ENCODE data around the gene GALNT18.

DNA sequence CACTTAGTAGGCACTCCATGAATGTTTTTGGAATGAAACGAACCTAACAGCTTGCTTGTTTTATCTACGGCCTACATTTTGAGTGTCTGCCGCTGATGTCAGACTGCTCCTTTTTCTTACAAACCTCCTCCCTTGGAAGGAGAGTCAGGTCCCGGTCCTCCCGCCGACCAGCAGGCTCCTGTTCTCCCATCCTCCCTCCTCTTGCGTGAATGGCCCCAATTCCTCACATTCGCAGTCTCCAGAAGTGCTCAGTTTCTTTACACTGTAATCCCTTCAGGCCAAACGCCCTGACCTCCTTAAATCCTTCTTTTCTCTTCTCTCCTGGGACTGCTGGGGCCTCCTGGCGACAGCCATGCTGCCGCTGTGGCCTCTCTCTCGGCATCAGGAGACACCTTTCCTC, 186.2 kb downstream of the GALNT18 start:
- TF ChIP-seq CTCF (conservative IDR thresholded peaks at IDR 0.05) = no peak
- TF ChIP-seq EZH2 (IDR thresholded peaks at IDR 0.05; ENCODE audit: low read depth) = no peak
